HepG2 (cell line): ENCODE results near the gene RNPS1. TPM values are rescaled to one million over a fixed set of nuclear protein-coding genes. Genes with fewer than 3 reads are reported as not detected.

Experiments used
- ATF6 ChIP-seq: sonication (generic); formaldehyde crosslinking; conservative IDR thresholded peaks from 2 replicates; pipeline ENCODE4 v1.4.0; 2020; ENCODE audit warnings: missing genetic modification reagents
- BCLAF1 ChIP-seq: fragments of 450-650 bp; IDR thresholded peaks from 2 replicates; pipeline ENCODE4 v1.6.1; 2017; ENCODE audit warnings: mild to moderate bottlenecking
- CBX5 ChIP-seq: sonication (generic); formaldehyde crosslinking; IDR thresholded peaks from 2 replicates; pipeline ENCODE4 v1.4.0; 2020; ENCODE audit warnings: missing genetic modification reagents, borderline replicate concordance
- FOXA1 ChIP-seq, 2 experiments: fragments of 450-650 bp in 1 of 2; sonication (generic) in 1 of 2; formaldehyde crosslinking in 1 of 2; IDR thresholded peaks; 2 replicates each; pipeline versions ENCODE4 v1.4.0 to v1.6.1; 2016 to 2020; ENCODE audit warnings: missing genetic modification reagents in 1 of 2
- HMG20A ChIP-seq: IDR thresholded peaks from 2 replicates; pipeline ENCODE4 v1.6.1; 2016; ENCODE audit warnings: borderline replicate concordance
- MAFK ChIP-seq, 2 experiments: IDR thresholded peaks in 1 of 2; conservative IDR thresholded peaks in 1 of 2; 2 replicates each; pipeline ENCODE4 v1.6.1; 2011; ENCODE audit warnings: improper control_type of control experiment in 2 of 2, low read length in 2 of 2
- NCOA5 ChIP-seq: sonication (generic); formaldehyde crosslinking; IDR thresholded peaks from 2 replicates; pipeline ENCODE4 v1.4.0; 2020; ENCODE audit warnings: missing genetic modification reagents
- PAWR ChIP-seq: sonication (generic); formaldehyde crosslinking; IDR thresholded peaks from 2 replicates; pipeline ENCODE4 v1.4.0; 2020; ENCODE audit warnings: missing genetic modification reagents, mild to moderate bottlenecking, borderline replicate concordance
- POLR2AphosphoS2 ChIP-seq: IDR thresholded peaks from 2 replicates; pipeline ENCODE4 v1.6.1; 2011; ENCODE audit warnings: low read depth, low read length, improper control_type of control experiment
- RBM22 ChIP-seq: fragments of 200-400 bp; formaldehyde crosslinking; optimal IDR thresholded peaks from 2 replicates; pipeline ENCODE3; 2017; ENCODE audit warnings: mild to moderate bottlenecking, low read length, moderate library complexity
- RXRB ChIP-seq: IDR thresholded peaks from 2 replicates; pipeline ENCODE4 v1.6.1; 2016; ENCODE audit warnings: borderline replicate concordance, missing genetic modification reagents, missing compliant biosample characterization
- SAFB2 ChIP-seq: sonication (generic); formaldehyde crosslinking; IDR thresholded peaks from 2 replicates; pipeline ENCODE4 v1.5.1; 2020; ENCODE audit warnings: missing genetic modification reagents, low read depth, mild to moderate bottlenecking, borderline replicate concordance
- SETDB1 ChIP-seq: sonication (generic); formaldehyde crosslinking; IDR thresholded peaks from 2 replicates; pipeline ENCODE4 v1.5.1; 2020; ENCODE audit warnings: missing genetic modification reagents, mild to moderate bottlenecking, borderline replicate concordance
- SP140L ChIP-seq: sonication (generic); formaldehyde crosslinking; IDR thresholded peaks from 2 replicates; pipeline ENCODE4 v1.4.0; 2020; ENCODE audit warnings: missing genetic modification reagents, borderline replicate concordance
- STAG1 ChIP-seq: sonication (generic); formaldehyde crosslinking; IDR thresholded peaks from 2 replicates; pipeline ENCODE4 v1.4.0; 2020; ENCODE audit warnings: missing genetic modification reagents
- ZFP36L2 ChIP-seq: sonication (generic); formaldehyde crosslinking; IDR thresholded peaks from 2 replicates; pipeline ENCODE4 v1.4.0; 2020; ENCODE audit warnings: missing genetic modification reagents
- ZNF12 ChIP-seq: sonication (generic); formaldehyde crosslinking; IDR thresholded peaks from 2 replicates; pipeline ENCODE4 v1.5.0; 2020; ENCODE audit warnings: missing genetic modification reagents
- ZNF234 ChIP-seq: sonication (generic); formaldehyde crosslinking; conservative IDR thresholded peaks from 2 replicates; pipeline ENCODE4 v1.5.1; 2020; ENCODE audit warnings: mild to moderate bottlenecking, missing genetic modification reagents
- ZNF547 ChIP-seq: sonication (generic); formaldehyde crosslinking; IDR thresholded peaks from 2 replicates; pipeline ENCODE4 v1.5.1; 2020; ENCODE audit warnings: mild to moderate bottlenecking, missing genetic modification reagents
- ZNF850 ChIP-seq: sonication (generic); formaldehyde crosslinking; conservative IDR thresholded peaks from 2 replicates; pipeline ENCODE4 v1.9.0; 2021; ENCODE audit warnings: mild to moderate bottlenecking, missing genetic modification reagents
- polyA plus RNA-seq, 8 experiments: library from polyadenylated mRNA; depleted of rRNA in 3 of 8; stranded (reverse) in 7 of 8; unstranded in 1 of 8; fragments of >200 nt; fragmentation: Illumina TruSeq in 4 of 8; extraction: Trizol in 4 of 8; gene quantifications; 2 replicates each; pipeline versions ENCODE4 v1.2.1 to v1.2.3, GENCODE V29; 2011 to 2016; ENCODE audit warnings: low read depth in 4 of 8, missing spikeins in 1 of 8, mixed read lengths in 1 of 8; ENCODE audit not compliant: insufficient read depth in 1 of 8
- total RNA-seq, 5 experiments: library from RNA; depleted of rRNA; stranded (reverse); fragments of >200 nt; fragmentation: Illumina TruSeq; extraction: Trizol; gene quantifications; 2 replicates each; pipeline ENCODE4 v1.2.3, GENCODE V29; 2016; ENCODE audit warnings: low read depth in 1 of 5
- TF ChIP-seq, protein P1 (sequence below): sonication (generic); formaldehyde crosslinking; IDR thresholded peaks from 2 replicates; pipeline ENCODE4 v1.4.0; 2020; ENCODE audit warnings: missing genetic modification reagents, borderline replicate concordance

RNPS1 gene
- total and polyA plus RNA-seq, 2 of the 13 experiments (the other 11 are each of a cell fraction or from before 2014, with no cell fraction given), result 126 to 133 TPM

DNA sequence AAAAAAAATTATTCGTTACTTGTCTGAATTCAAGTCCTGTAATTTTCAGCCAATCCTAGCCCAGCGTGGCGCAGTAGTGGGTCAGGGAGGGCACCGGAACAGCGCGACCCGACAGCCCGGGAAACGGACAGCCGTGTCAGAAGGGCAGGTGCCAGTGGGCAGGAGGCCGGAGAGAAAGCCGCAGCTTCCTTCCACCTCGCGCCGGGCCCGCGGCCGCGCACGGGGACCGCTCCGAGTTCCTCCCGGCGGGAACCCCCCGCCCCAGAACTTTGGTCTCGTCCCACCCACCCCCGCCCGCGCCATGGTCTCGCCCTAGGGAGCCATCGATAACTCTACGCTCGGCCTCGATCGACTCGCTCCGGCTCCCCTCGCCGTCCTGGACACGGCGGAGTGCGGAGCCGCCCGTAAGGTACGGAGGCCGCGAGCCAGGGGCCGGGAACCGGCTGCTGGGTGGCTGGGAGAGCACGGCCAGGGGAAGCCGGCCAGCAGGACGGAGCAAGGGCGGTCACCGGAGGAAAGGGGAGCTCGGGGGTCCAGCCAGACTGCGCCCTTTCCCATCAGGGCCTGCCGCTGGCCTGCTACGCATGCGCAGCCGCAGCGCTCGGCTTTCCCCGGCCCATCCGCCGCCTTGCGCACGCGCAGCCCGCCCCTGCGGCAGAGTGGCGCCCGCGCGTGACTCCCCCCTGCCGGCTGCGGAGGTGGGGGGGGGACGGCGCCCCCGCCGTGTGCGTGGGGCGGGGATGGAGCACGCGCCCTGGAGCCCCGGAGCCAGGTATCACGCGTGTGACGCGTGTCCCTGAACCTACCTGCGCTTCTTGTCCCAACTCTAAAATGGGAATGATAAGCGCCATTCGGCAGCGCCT, 62.6 kb downstream of the RNPS1 start, which contains the start of gene MLST8 (continued):
- no peak for TF ChIP-seq ZNF234 (CRISPR knock-in tag)
- no peak for TF ChIP-seq ZNF12 (CRISPR knock-in tag)
- no peak for TF ChIP-seq PAWR (CRISPR knock-in tag)
- TF ChIP-seq, protein P1, sequence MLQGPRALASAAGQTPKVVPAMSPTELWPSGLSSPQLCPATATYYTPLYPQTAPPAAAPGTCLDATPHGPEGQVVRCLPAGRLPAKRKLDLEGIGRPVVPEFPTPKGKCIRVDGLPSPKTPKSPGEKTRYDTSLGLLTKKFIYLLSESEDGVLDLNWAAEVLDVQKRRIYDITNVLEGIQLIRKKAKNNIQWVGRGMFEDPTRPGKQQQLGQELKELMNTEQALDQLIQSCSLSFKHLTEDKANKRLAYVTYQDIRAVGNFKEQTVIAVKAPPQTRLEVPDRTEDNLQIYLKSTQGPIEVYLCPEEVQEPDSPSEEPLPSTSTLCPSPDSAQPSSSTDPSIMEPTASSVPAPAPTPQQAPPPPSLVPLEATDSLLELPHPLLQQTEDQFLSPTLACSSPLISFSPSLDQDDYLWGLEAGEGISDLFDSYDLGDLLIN (CRISPR knock-in tag), result peak; percentile 21; the same call in 1 of the 2 replicates
- no peak for TF ChIP-seq BCLAF1
- no peak for TF ChIP-seq ZFP36L2 (CRISPR knock-in tag)
- TF ChIP-seq ATF6 (CRISPR knock-in tag), result no peak
- no peak for TF ChIP-seq SETDB1 (CRISPR knock-in tag)
- peak; percentile 32; the same call in 1 of the 2 replicates for TF ChIP-seq ZNF547
- peak in 1 of 2 experiments; percentile 38; a peak in 2 of 4 replicates for TF ChIP-seq MAFK (conservative IDR thresholded peaks at IDR 0.05 in 1 of 2, IDR thresholded peaks at IDR 0.05 in 1 of 2; ENCODE audit: low read length in 2 of 2)
- TF ChIP-seq ZNF850 (CRISPR knock-in tag), result no peak; the same call in 1 of the 2 replicates
- TF ChIP-seq STAG1 (CRISPR knock-in tag), result no peak
- no peak for TF ChIP-seq FOXA1 (IDR thresholded peaks at IDR 0.05)
- TF ChIP-seq FOXA1 (CRISPR knock-in tag; IDR thresholded peaks at IDR 0.05), result no peak; the same call in 1 of the 2 replicates
- no peak for TF ChIP-seq NCOA5 (CRISPR knock-in tag)
- TF ChIP-seq RBM22, result no peak
- no peak for TF ChIP-seq SAFB2 (CRISPR knock-in tag)
- TF ChIP-seq POLR2AphosphoS2, result peak; percentile 98
- no peak for TF ChIP-seq HMG20A (CRISPR knock-in tag)
- TF ChIP-seq RXRB (CRISPR knock-in tag), result no peak; the same call in 1 of the 2 replicates
- TF ChIP-seq CBX5 (CRISPR knock-in tag), result no peak; the same call in 1 of the 2 replicates
- no peak; the same call in 1 of the 2 replicates for TF ChIP-seq SP140L (CRISPR knock-in tag)
